Measurements from ENCODE around the gene PRSS36.

GRCh38 chr16:31109622-31110021 lies 40.2 kb downstream of the PRSS36 start:
- TF ChIP-seq CTCF (IDR thresholded peaks at IDR 0.05; ENCODE audit: low read length) = no peak
- TF ChIP-seq EZH2 (IDR thresholded peaks at IDR 0.05; ENCODE audit: borderline replicate concordance, low read length) = no peak

Measured in OCI-LY1 (cell line).